HG03025 (cell line): Measurements from ENCODE around the gene RAB20.

Experiments
- ATAC-seq: cut with Tn5 transposase; IDR thresholded peaks from one replicate; pipeline ENCODE4 v1.9.1; 2021; ENCODE audit warnings: mild to moderate bottlenecking, moderate library complexity; ENCODE audit not compliant: unreplicated experiment, low FRiP score

RAB20 gene

DNA sequence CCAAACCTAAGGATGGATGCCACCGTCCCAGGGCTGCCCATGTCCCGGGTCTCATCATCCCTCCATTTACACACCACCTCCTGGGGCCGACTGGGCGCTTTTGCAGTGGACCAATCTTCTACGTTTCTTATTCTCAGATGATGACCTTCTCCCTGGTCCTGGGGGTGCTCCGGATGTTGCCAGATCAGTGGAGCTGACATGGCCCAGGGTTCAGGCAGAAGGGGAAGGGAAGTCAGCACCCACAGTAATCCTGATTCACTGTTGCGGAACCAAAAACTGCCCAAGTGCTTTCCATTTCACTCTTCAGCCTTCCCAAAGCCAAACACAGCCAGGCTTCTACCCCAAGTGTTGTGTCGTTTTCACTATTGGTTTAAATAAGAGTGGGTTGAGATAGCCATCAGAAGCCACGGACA is 29.8 kb downstream of the RAB20 start:
- ATAC-seq: no peak

DNA sequence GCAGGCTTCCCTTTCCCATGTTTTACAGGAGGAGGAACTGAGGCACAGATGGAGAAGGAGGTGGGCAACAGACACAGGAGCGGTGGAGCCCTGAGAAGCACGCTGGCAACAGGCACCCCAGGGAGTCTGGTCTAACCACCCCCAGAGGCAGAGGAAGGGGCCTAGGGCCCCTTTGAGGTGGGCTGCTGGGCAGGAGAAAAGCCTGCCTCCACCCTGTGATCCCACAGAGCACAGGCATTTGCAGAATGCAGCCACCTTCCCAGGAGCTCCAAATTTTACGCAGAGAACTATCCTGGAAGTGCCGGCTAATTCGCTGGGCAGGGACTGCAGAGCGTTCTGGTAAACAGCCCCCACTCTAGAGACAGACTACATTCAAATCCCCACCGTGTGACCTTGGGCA is 30.4 kb downstream of the RAB20 start:
- no peak for ATAC-seq

DNA sequence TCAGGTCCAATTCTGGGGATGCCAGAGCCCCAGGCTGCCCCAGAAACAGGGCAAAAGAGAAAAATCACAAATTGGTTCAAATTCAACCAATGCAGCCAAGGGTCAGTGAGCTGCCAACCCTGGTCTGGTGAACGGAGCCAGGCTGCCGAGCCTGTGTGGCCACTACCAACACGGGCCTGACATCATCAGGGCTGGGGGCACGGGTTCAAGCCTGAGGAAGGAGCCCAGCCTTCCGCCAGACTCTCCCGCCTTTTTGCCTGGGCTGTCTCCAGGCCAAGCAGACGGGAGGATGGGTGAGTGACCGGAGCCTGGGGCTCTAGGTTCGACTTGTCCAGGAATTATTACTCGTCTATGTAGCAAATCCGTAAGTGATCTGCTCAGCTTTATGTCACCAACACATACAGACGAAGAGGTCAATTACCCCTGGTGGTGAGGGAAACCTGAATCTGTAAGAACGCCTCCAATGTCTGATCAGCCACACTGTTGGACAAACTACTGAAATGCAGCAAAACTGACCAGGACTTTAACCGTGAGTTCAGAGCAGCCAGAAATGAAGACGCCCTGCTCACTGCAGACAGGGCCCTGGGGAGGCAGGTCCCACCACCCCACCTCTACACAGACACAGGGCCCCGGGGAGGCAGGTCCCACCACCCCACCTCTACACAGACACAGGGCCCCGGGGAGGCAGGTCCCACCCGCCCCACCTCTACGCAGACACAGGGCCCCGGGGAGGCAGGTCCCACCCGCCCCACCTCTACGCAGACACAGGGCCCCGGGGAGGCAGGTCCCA is 31.8 kb downstream of the RAB20 start:
- no peak for ATAC-seq

DNA sequence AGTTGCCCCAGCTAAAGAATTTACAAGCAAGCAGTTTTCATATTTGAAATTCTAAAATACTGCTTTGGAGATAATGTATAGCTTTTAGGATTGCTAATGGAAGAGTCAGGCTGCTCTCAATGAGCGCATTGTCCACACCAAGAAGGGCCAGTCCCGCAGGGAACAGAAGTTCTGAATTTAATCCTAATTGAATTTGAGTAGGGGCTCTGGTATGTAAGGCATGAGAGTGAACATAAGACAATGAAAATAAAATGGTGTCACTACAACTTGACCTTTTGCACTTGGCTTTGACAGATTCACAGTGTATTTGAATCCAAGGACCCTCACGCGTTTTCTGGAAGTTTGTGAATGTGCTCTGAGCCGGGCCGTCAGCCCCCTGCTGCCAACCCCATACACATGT is 32.6 kb downstream of the RAB20 start:
- no peak for ATAC-seq

DNA sequence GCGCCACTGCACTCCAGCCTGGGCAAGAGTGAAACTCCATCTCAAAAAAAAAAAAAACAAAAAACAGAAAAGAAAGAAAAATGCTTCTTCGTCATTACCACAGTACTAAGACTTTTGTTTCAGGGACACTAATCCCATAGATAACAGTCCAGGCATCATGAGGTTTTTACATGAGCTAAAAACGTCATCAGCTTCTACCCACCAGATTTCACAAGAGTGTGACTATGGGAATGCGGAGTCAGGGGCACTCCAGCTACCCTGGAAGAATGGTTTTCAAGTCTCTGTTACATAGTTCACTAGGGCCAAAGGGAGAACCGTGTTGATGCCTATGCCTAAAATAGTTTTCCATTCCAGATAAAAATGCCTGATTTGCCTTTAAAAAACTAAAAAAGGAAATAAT is 33.2 kb downstream of the RAB20 start:
- no peak for ATAC-seq

DNA sequence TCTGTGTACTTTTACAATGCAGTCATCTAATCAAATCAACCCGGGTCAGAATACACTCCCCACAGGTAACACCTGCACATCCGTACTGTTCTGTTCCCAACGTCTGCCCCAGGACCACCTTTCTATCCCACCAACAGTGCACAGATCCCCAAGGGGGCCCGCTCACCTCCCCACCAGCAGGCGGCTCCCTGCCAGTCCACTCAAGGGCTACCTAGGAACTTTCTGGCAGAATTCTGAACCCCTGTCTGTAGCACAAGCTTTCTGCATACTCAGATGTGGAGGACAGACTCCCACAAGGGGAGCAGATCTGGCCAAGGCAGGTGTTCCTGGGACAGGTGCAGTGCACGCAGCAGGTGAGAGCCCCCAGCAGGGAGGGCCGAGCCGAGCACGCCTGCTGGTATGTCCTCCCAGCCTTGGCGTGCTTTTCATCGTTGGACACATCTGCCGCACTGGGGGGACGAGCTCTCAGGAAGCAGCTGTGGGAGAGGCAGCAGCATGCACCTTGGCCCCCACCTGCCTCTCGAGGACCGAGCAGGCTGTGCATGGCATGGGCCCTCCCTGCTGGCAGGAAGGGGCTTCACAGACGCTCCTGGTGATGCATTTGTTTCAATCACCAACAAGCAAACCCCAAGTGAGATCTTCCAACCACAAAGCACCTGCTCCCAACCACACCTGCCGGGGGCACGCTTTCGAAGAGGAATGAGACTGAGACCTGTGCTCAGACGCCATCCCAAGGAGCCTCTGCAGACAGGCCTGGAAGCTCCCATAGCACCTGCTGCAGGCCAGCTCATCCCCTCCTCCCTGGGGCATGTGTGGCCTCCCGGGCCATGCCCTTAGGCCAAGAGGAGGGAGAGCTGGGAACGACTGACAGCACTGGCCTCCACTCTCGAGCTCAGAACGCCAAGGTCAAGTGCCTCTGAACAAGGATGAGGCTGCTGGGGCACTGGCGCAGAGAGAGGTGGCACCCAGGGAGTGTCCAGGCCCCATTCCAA is 35.9 kb downstream of the RAB20 start:
- peak; percentile 74 for ATAC-seq

DNA sequence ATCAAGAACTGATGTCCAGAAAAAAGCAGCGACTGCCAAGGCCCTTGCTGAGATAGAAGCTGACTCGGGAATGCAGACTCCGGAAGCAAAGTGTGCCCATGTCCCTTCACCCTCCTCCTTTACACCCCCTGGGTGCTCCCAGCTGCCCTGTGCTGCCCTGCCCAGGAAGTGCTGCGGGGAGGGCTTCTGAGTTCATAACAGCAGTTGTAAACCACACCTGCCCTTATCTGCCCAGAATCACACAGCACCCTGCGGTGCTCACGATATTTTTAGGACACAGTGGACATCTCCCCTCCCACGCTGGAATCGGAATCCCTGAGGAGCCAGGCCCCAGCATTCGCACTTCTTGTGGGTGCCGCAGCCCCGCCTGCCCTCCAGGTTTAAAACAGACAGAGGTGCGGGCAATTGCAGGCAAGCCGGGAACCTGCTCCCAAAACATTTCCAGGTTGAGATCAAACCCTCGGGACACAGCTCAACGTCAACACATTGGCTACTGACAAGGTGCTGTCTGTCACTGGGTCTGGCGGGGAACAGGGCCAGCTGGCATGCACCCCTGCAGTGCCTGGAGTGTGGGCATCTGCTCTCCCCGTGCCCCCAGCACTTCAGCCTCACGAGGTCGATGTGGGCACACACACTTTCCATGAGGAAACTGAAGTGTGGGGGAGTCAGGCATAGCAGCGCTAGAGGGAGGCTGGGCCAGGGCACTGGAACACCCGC is 36.8 kb downstream of the RAB20 start:
- ATAC-seq: no peak

DNA sequence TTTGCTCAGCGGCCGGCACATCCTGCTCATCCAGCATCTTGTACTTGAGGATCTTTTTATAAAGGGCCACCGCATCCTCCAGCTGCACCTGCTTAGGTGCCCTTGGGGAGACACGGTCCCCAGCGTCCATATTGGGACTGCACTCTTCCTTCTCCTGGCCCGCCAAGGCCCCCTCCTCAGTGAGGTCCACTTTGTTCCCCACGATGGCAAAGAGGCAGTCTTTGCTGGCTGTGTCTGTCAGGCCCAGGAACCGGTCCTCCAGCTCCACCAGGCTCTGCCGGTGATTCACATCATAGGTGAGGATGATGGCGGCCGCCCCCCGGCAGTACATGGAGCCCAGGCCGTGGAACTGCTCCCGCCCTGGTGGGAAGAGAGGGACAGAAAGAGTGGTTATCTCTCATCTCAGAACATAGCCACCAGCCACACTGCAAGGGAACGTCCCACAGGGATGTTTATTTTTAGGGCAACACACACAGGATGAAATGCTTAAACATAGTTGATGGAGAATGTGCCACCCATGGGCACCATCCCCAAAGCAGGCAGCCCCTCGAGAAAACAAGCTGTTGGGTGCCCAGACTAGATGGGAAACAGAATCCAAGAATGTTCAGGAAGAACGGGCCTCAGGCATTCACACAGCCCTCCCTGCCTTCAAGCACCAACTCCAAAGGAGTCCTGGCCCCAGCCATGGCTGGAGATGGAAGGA is 37.5 kb downstream of the RAB20 start:
- ATAC-seq: no peak

DNA sequence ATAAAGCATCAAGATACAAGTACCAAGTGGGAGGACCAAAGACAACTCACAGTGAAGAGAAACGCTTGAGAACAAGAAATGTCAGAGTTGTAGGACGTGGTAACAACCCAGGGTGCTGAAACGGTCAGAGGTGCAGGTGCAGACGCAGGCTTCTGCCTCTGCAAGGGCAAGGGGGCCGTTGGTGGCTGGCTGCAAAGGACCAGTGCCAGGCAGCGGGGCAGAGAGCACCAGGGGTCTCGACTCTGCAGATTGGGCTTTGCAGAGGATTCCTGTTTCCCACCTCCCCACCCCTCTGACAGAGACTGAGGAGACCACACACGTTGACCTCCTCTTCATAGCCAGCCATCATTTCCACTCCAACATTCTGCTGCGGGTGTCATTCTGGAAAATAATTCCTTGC is 38.3 kb downstream of the RAB20 start:
- no peak for ATAC-seq

DNA sequence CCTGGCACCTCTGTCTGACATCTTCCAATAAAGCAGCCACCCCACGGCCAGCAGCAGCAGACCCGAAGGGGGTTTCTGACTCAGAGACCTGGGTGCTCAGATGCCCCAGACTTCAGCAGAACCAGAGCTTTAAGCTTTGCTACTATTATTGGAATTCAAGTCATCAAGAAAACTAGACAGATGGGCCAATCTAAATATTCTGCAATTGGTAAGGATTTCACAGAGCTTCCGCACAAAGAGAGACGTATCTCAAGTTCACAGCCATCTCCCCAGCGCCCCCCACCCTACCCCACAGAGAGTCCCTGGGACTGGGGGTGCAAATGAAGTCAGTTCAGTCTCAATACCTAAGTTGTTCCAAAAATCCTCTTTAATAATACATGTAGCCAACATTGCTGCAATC is 38.8 kb downstream of the RAB20 start:
- ATAC-seq: no peak

DNA sequence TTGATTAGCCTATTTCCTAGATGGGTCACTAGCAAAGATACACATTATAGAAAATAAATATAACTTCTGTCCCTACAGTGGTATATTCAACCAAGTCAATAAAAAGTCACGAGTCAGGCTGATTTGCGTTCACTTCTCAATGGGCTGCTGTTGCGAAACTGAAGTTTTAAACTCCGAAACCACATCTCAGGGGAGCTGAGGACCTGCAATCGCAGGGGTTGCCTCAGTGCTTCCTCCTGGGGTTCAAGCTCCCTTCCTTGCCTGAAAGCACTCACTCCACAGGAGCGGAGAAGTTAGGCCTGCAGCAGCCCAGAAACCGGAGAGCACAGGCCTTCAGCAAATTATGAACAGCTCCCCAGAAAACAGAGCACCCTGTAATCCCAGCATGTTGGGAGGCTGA is 39.6 kb downstream of the RAB20 start:
- ATAC-seq: no peak

DNA sequence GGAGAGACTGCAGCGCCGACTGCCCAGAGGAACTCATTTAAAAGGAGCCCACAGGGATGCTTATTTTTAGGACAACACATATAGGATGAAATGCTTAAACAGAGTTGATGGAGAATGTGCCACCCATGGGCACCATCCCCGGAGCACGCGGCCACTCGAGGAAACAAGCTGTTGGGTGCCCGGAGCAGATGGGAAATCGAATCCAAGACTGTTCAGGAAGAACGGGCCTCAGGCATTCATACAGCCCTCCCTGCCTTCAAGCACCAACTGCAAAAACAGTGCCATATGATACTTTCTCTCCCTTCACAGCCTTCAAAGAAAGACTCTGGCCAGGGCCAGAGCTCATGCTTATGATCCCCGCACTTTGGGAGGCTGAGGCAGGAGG is 40.2 kb downstream of the RAB20 start:
- no peak for ATAC-seq

DNA sequence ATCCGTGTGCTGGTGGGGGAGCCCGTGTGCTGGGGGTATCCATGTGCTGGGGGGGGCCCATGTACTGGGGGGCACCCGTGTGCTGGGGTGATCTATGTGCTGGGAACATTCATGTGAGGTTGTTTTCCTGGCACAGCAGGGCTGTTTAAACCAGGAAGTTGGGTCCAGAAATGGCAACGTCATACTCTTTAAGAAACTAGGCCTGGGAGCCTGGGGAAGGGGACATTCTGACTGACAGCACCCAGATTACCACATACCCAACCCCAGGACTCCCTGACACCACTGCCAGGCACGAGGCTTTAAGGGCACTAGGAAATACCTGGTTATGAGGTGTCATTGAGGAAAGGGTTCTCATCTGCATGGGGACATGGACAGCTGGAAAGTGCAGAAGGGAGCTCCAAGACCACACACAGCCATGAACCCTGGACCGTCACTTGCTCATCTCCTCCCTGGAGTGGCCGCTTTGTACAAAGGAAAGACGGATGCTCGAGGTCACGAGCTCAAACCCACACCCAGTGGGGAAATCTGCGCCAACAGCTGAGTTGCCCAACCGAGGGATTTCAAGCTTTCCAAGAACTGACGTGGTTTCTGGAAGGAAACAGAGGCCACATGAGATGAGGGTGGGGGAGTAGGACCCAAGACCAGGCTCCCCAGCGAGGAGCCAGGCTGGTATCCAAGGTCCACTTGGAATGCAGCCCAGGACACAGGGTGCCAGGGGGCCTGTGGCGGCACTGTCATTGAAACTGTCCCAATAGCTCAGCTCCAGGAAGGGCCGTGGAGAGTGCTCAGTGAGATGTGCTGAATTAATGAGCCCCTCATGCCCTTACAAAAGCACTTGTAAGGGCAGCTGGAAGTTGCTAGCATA is 40.9 kb downstream of the RAB20 start:
- no peak for ATAC-seq

DNA sequence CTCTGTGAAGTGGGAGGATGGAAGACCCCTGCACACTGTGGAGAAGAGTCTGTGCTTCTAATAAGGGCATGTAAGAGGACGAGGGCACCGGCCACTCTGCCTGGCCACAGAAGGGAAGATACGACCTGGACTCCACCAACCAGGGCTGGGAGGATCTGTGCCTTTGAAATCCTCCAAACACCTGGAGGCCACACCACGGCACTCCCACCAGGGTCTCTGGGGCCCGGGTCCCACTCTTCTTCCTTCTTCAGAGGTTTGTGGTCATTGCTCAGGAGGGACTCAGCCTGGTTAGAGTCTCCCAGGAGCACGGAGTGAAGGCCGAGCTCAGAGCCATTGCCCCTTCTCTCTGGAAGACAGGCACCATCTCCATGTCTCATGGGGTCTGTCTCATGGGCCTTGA is 42.0 kb downstream of the RAB20 start:
- ATAC-seq: no peak

DNA sequence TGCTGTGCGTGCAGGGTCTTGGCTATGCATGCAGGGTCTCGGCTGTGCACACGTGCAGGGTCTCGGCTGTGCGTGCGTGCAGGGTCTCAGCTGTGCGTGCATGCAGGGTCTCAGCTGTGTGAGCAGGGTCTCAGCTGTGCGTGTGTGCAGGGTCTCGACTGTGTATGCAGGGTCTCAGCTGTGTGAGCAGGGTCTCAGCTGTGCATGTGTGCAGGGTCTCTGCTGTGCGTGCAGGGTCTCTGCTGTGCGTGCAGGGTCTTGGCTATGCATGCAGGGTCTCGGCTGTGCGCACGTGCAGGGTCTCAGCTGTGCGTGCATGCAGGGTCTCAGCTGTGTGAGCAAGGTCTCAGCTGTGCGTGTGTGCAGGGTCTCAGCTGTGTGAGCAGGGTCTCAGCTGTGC is 42.5 kb downstream of the RAB20 start:
- ATAC-seq: no peak

DNA sequence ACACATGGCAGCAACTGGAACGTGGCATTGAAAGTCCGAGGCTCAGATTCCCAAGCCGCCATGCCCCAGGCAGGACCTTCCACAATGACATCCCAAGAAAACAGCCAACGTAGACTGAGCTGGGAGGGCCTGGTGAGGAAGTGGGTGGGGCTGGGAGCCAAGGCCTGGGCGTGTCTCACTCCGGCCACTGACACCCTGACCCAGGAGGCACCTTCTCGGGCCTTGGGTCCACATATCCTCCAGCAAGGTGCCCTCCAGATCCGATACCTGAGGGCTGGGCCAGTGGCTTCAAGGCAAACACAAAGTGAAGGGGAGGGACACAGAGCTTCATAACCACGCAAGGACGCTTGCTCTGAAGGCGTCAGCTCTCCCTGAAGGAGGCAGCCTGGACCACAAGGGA is 43.0 kb downstream of the RAB20 start:
- no peak for ATAC-seq

DNA sequence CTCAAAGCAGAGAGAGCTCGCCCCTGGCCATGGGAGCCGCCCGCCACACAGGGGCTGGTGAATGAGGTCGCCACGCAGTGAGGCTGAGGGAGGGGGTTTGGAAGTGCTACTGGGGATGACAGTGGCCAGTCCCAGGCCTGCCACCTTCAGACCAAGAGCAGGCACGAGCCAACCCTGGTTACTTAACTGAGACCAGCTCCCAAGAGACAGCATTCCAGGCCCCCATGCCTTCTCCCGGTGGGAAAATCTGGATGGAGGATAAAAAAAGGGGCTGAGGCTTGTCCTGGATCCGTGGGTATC is 43.3 kb downstream of the RAB20 start:
- no peak for ATAC-seq

DNA sequence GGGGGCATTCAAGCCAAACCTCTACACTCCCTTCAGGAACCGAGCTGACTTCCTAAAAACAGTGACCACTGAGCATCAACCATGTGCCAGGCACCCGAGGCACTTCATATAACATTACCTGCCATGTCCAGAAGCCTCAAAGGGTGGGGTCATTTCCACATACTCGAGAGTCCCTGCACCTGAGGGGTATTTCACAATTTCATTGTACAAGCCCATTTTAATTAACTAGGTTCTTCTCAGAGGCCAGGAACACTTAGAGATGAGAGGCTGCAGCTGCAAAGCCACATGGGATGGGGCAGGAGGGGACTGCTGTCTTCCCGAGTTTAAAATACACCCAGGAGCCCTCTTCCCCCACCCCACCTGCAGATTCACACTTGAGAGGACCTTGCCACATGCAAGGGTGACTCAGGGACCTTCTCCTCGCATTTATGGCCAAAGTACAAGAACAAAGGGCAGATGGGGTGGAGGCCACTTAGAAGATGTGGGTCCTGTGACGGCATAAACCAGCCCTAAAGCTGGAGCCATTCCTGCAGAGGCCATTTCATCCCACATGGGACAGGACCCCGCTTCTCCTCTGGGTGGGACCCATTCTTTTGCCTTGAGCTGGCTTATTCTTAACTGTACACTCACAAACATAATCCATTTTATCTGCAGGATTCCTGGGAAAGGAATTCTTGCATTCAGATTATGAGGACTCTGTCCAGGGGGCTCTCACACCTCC is 43.9 kb downstream of the RAB20 start:
- no peak for ATAC-seq

DNA sequence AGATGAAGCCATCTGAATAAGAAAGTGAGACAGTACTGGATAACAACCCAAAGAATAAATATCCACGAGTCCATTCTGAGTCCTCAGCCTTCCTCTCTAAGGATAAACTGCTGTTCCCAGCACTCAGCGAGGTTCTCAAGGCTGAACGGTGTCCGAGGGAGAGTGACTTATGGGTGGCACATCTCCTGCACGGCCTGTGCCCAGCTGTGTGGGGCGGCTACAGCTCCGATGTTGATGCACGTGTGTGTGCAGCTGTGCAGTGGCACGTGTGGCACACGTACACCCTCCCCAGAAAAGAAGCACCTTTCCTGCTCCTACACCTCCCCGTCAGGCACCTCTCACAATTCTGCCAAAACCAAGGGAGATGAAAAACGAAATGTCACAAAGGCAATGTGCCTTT is 45.0 kb downstream of the RAB20 start:
- no peak for ATAC-seq
